HEK293 (cell line): ENCODE results near the gene AP1S1.

Experiments used
- GLIS2 ChIP-seq: fragments of 450-650 bp; formaldehyde crosslinking; IDR thresholded peaks from 2 replicates; pipeline ENCODE4 v1.5.1; 2016; ENCODE audit warnings: missing biosample characterization, missing genetic modification characterization
- KLF1 ChIP-seq: fragments of 450-650 bp; formaldehyde crosslinking; IDR thresholded peaks from 2 replicates; pipeline ENCODE4 v1.5.1; 2016; ENCODE audit warnings: missing biosample characterization, missing genetic modification characterization
- KLF8 ChIP-seq: fragments of 450-650 bp; formaldehyde crosslinking; IDR thresholded peaks from 2 replicates; pipeline ENCODE4 v1.5.1; 2016; ENCODE audit warnings: missing biosample characterization, missing genetic modification characterization
- SP2 ChIP-seq: fragments of 450-650 bp; formaldehyde crosslinking; IDR thresholded peaks from 2 replicates; pipeline ENCODE4 v1.5.1; 2016; ENCODE audit warnings: missing biosample characterization, missing genetic modification characterization
- ZFP3 ChIP-seq: fragments of 450-650 bp; formaldehyde crosslinking; IDR thresholded peaks from 2 replicates; pipeline ENCODE4 v1.5.1; 2016; ENCODE audit warnings: low read depth, missing biosample characterization, missing genetic modification characterization
- ZFP41 ChIP-seq: fragments of 450-650 bp; formaldehyde crosslinking; IDR thresholded peaks from 2 replicates; pipeline ENCODE4 v1.5.1; 2016; ENCODE audit warnings: missing biosample characterization, missing genetic modification characterization, borderline replicate concordance
- ZNF169 ChIP-seq: fragments of 450-650 bp; formaldehyde crosslinking; IDR thresholded peaks from 2 replicates; pipeline ENCODE4 v1.5.1; 2016; ENCODE audit warnings: missing biosample characterization, missing genetic modification characterization
- ZNF2 ChIP-seq: fragments of 450-650 bp; formaldehyde crosslinking; IDR thresholded peaks from 2 replicates; pipeline ENCODE4 v1.5.1; 2016; ENCODE audit warnings: missing biosample characterization, missing genetic modification characterization
- ZNF248 ChIP-seq: fragments of 450-650 bp; formaldehyde crosslinking; IDR thresholded peaks from 2 replicates; pipeline ENCODE4 v1.5.1; 2017; ENCODE audit warnings: missing biosample characterization, missing genetic modification characterization
- ZNF324 ChIP-seq: fragments of 450-650 bp; formaldehyde crosslinking; IDR thresholded peaks from 2 replicates; pipeline ENCODE4 v1.5.1; 2016; ENCODE audit warnings: missing biosample characterization, missing genetic modification characterization
- ZNF335 ChIP-seq: fragments of 450-650 bp; formaldehyde crosslinking; conservative IDR thresholded peaks from 2 replicates; pipeline ENCODE4 v1.5.1; 2016; ENCODE audit warnings: missing biosample characterization, missing genetic modification characterization
- ZNF416 ChIP-seq: fragments of 450-650 bp; formaldehyde crosslinking; IDR thresholded peaks from 2 replicates; pipeline ENCODE4 v1.5.1; 2016; ENCODE audit warnings: missing biosample characterization, missing genetic modification characterization
- ZNF433 ChIP-seq: fragments of 450-650 bp; formaldehyde crosslinking; IDR thresholded peaks from 2 replicates; pipeline ENCODE4 v1.5.1; 2016; ENCODE audit warnings: missing biosample characterization, missing genetic modification characterization, low read depth
- ZNF473 ChIP-seq: fragments of 450-650 bp; formaldehyde crosslinking; IDR thresholded peaks from 2 replicates; pipeline ENCODE4 v1.5.1; 2017; ENCODE audit warnings: missing biosample characterization, missing genetic modification characterization
- ZNF48 ChIP-seq: fragments of 450-650 bp; formaldehyde crosslinking; IDR thresholded peaks from 2 replicates; pipeline ENCODE4 v1.5.1; 2016; ENCODE audit warnings: missing biosample characterization, missing genetic modification characterization
- ZNF530 ChIP-seq: fragments of 450-650 bp; formaldehyde crosslinking; IDR thresholded peaks from 2 replicates; pipeline ENCODE4 v1.5.1; 2016; ENCODE audit warnings: low read depth, missing biosample characterization, missing genetic modification characterization
- ZNF629 ChIP-seq: fragments of 450-650 bp; formaldehyde crosslinking; IDR thresholded peaks from 2 replicates; pipeline ENCODE4 v1.5.1; 2017; ENCODE audit warnings: missing biosample characterization, missing genetic modification characterization
- ZNF660 ChIP-seq: fragments of 450-650 bp; IDR thresholded peaks from 2 replicates; pipeline ENCODE4 v1.5.1; 2018; ENCODE audit warnings: missing biosample characterization, mild to moderate bottlenecking, missing genetic modification characterization
- ZNF664 ChIP-seq: fragments of 450-650 bp; formaldehyde crosslinking; IDR thresholded peaks from 2 replicates; pipeline ENCODE4 v1.5.1; 2016; ENCODE audit warnings: missing biosample characterization, missing genetic modification characterization
- ZNF707 ChIP-seq: fragments of 450-650 bp; formaldehyde crosslinking; IDR thresholded peaks from 2 replicates; pipeline ENCODE4 v1.5.1; 2016; ENCODE audit warnings: missing biosample characterization, missing genetic modification characterization
- ZNF776 ChIP-seq: fragments of 450-650 bp; formaldehyde crosslinking; IDR thresholded peaks from 2 replicates; pipeline ENCODE4 v1.5.0; 2017; ENCODE audit warnings: missing biosample characterization, missing genetic modification characterization, borderline replicate concordance
- ZNF843 ChIP-seq: fragments of 450-650 bp; formaldehyde crosslinking; IDR thresholded peaks from 2 replicates; pipeline ENCODE4 v1.5.1; 2016; ENCODE audit warnings: missing biosample characterization, missing genetic modification characterization
- ZSCAN23 ChIP-seq: fragments of 450-650 bp; formaldehyde crosslinking; IDR thresholded peaks from 2 replicates; pipeline ENCODE4 v1.5.1; 2016; ENCODE audit warnings: missing biosample characterization, missing genetic modification characterization
- ZSCAN30 ChIP-seq: fragments of 450-650 bp; IDR thresholded peaks from 2 replicates; pipeline ENCODE4 v1.5.1; 2018; ENCODE audit warnings: missing biosample characterization, mild to moderate bottlenecking, missing genetic modification characterization, moderate library complexity
- TF ChIP-seq, protein P1 (sequence below): fragments of 450-650 bp; formaldehyde crosslinking; IDR thresholded peaks from 2 replicates; pipeline ENCODE4 v1.5.1; 2016; ENCODE audit warnings: missing biosample characterization, missing genetic modification characterization, low read depth
- TF ChIP-seq, protein P2 (sequence below): fragments of 450-650 bp; formaldehyde crosslinking; IDR thresholded peaks from 2 replicates; pipeline ENCODE4 v1.5.1; 2016; ENCODE audit warnings: missing biosample characterization, missing genetic modification characterization
- TF ChIP-seq, protein P3 (sequence below): fragments of 450-650 bp; formaldehyde crosslinking; IDR thresholded peaks from 2 replicates; pipeline ENCODE4 v1.5.1; 2017; ENCODE audit warnings: missing biosample characterization, missing genetic modification characterization
- TF ChIP-seq, protein P4 (sequence below): fragments of 450-650 bp; formaldehyde crosslinking; IDR thresholded peaks from 2 replicates; pipeline ENCODE4 v1.5.1; 2016; ENCODE audit warnings: missing biosample characterization, missing genetic modification characterization
- TF ChIP-seq, protein P5 (sequence below): fragments of 450-650 bp; formaldehyde crosslinking; optimal IDR thresholded peaks from 2 replicates; pipeline ENCODE3; 2016; ENCODE audit warnings: missing biosample characterization, mild to moderate bottlenecking, missing genetic modification characterization
- TF ChIP-seq, protein P6 (sequence below): fragments of 450-650 bp; formaldehyde crosslinking; IDR thresholded peaks from 2 replicates; pipeline ENCODE4 v1.5.1; 2017; ENCODE audit warnings: missing biosample characterization, mild to moderate bottlenecking, missing genetic modification characterization, moderate library complexity
- TF ChIP-seq, protein P7 (sequence below): fragments of 450-650 bp; formaldehyde crosslinking; IDR thresholded peaks from 2 replicates; pipeline ENCODE4 v1.5.1; 2017; ENCODE audit warnings: missing biosample characterization, missing genetic modification characterization

Gene AP1S1

DNA sequence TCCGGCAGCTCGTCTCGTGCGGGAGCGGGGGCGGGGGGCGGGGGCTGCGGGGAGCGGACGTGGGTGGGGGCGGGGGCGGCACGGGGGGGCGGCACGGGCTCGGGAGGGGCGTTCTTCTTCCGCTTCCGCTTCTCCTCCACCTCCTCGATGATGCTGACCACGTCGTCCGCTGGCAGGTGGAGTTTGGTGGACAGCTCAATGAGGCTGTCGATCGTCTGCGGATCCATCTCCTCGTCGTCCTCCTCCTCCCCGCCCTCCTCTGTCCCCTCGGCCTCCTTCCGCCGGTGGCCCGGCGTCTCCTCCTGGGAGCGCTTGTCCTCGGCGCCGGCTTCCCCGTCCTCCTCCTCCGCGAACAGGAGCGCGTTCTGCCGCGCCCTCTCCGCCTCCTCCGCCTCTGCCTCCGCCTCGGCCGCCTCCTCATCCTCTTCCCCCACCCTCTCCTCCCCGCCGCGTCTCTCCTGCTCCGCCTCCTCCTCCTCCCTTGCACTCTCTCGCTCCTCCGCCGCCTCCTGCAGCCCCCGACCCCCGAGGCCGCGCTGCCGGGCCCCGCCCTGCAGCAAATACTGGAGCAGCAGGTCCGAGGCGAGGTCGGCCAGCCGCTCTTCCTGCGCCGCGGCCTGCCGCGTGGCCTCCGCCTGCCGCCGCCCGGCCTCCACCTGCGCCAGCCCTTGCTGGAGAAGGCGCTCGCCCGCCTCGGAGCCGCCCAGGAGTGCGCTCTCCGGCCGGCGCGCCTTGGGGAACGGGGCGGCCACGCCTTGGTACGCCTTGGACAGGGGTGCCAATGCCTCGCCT is 9.2 kb downstream of the AP1S1 start (continued):
- TF ChIP-seq ZSCAN30 (tag by site-specific recombination) (no peak), KLF8 (tag by site-specific recombination) (peak; percentile 93), ZNF416 (no peak), SP2 (tag by site-specific recombination) (peak; percentile 76), ZNF629 (tag by site-specific recombination) (peak; percentile 60), ZNF843 (tag by site-specific recombination) (no peak; the same call in 1 of the 2 replicates), ZNF169 (tag by site-specific recombination) (no peak), ZNF473 (tag by site-specific recombination) (no peak), ZNF335 (tag by site-specific recombination) (peak; percentile 81), ZNF248 (no peak), ZNF324 (tag by site-specific recombination) (peak; percentile 36; the same call in 1 of the 2 replicates), GLIS2 (tag by site-specific recombination) (peak; percentile 85), ZNF2 (tag by site-specific recombination) (no peak), KLF1 (peak; percentile 82), ZNF776 (tag by site-specific recombination) (no peak), ZNF707 (tag by site-specific recombination) (no peak), ZSCAN23 (tag by site-specific recombination) (0 out of 2 replicates have a peak, but pooled peaks have one; percentile 38), ZFP3 (tag by site-specific recombination) (no peak), ZNF664 (tag by site-specific recombination) (no peak), ZNF48 (tag by site-specific recombination) (no peak), ZNF660 (tag by site-specific recombination) (peak; percentile 35; the same call in 1 of the 2 replicates), ZFP41 (tag by site-specific recombination) (no peak), ZNF433 (tag by site-specific recombination) (no peak), ZNF530 (tag by site-specific recombination) (no peak)
- TF ChIP-seq, protein P1, sequence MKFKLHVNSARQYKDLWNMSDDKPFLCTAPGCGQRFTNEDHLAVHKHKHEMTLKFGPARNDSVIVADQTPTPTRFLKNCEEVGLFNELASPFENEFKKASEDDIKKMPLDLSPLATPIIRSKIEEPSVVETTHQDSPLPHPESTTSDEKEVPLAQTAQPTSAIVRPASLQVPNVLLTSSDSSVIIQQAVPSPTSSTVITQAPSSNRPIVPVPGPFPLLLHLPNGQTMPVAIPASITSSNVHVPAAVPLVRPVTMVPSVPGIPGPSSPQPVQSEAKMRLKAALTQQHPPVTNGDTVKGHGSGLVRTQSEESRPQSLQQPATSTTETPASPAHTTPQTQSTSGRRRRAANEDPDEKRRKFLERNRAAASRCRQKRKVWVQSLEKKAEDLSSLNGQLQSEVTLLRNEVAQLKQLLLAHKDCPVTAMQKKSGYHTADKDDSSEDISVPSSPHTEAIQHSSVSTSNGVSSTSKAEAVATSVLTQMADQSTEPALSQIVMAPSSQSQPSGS (tag by site-specific recombination), result no peak
- TF ChIP-seq, protein P2, sequence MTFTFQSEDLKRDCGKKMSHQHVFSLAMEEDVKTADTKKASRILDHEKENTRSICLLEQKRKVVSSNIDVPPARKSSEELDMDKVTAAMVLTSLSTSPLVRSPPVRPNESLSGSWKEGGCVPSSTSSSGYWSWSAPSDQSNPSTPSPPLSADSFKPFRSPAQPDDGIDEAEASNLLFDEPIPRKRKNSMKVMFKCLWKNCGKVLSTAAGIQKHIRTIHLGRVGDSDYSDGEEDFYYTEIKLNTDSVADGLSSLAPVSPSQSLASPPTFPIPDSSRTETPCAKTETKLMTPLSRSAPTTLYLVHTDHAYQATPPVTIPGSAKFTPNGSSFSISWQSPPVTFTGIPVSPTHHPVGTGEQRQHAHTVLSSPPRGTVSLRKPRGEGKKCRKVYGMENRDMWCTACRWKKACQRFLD, result no peak
- TF ChIP-seq, protein P3, sequence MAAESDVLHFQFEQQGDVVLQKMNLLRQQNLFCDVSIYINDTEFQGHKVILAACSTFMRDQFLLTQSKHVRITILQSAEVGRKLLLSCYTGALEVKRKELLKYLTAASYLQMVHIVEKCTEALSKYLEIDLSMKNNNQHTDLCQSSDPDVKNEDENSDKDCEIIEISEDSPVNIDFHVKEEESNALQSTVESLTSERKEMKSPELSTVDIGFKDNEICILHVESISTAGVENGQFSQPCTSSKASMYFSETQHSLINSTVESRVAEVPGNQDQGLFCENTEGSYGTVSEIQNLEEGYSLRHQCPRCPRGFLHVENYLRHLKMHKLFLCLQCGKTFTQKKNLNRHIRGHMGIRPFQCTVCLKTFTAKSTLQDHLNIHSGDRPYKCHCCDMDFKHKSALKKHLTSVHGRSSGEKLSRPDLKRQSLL (tag by site-specific recombination), result no peak
- TF ChIP-seq, protein P4, sequence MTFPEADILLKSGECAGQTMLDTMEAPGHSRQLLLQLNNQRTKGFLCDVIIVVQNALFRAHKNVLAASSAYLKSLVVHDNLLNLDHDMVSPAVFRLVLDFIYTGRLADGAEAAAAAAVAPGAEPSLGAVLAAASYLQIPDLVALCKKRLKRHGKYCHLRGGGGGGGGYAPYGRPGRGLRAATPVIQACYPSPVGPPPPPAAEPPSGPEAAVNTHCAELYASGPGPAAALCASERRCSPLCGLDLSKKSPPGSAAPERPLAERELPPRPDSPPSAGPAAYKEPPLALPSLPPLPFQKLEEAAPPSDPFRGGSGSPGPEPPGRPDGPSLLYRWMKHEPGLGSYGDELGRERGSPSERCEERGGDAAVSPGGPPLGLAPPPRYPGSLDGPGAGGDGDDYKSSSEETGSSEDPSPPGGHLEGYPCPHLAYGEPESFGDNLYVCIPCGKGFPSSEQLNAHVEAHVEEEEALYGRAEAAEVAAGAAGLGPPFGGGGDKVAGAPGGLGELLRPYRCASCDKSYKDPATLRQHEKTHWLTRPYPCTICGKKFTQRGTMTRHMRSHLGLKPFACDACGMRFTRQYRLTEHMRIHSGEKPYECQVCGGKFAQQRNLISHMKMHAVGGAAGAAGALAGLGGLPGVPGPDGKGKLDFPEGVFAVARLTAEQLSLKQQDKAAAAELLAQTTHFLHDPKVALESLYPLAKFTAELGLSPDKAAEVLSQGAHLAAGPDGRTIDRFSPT (tag by site-specific recombination), result no peak
- TF ChIP-seq, protein P5, sequence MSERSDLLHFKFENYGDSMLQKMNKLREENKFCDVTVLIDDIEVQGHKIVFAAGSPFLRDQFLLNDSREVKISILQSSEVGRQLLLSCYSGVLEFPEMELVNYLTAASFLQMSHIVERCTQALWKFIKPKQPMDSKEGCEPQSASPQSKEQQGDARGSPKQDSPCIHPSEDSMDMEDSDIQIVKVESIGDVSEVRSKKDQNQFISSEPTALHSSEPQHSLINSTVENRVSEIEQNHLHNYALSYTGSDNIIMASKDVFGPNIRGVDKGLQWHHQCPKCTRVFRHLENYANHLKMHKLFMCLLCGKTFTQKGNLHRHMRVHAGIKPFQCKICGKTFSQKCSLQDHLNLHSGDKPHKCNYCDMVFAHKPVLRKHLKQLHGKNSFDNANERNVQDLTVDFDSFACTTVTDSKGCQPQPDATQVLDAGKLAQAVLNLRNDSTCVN, result peak; percentile 88
- TF ChIP-seq, protein P6, sequence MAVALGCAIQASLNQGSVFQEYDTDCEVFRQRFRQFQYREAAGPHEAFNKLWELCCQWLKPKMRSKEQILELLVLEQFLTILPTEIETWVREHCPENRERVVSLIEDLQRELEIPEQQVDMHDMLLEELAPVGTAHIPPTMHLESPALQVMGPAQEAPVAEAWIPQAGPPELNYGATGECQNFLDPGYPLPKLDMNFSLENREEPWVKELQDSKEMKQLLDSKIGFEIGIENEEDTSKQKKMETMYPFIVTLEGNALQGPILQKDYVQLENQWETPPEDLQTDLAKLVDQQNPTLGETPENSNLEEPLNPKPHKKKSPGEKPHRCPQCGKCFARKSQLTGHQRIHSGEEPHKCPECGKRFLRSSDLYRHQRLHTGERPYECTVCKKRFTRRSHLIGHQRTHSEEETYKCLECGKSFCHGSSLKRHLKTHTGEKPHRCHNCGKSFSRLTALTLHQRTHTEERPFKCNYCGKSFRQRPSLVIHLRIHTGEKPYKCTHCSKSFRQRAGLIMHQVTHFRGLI (tag by site-specific recombination), result no peak
- TF ChIP-seq, protein P7, sequence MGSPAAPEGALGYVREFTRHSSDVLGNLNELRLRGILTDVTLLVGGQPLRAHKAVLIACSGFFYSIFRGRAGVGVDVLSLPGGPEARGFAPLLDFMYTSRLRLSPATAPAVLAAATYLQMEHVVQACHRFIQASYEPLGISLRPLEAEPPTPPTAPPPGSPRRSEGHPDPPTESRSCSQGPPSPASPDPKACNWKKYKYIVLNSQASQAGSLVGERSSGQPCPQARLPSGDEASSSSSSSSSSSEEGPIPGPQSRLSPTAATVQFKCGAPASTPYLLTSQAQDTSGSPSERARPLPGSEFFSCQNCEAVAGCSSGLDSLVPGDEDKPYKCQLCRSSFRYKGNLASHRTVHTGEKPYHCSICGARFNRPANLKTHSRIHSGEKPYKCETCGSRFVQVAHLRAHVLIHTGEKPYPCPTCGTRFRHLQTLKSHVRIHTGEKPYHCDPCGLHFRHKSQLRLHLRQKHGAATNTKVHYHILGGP, result no peak
